HG03558 (cell line): ENCODE data around the gene EVA1B.

Experiments used
- ATAC-seq: cut with Tn5 transposase; IDR thresholded peaks from one replicate; pipeline ENCODE4 v1.9.1; 2021; ENCODE audit warnings: moderate number of reproducible peaks; ENCODE audit not compliant: unreplicated experiment; ENCODE audit errors: extremely low read depth

EVA1B gene

GRCh38 chr1:36285443-36286101 is 37.9 kb downstream of the EVA1B start:
- no peak for ATAC-seq

- no peak for ATAC-seq
Observed at GRCh38 chr1:36284517-36284916, 38.9 kb downstream of the EVA1B start.

- no peak for ATAC-seq
Observed at GRCh38 chr1:36284061-36284460, 39.4 kb downstream of the EVA1B start.

GRCh38 chr1:36279789-36280296 is 43.6 kb downstream of the EVA1B start:
- no peak for ATAC-seq

- ATAC-seq = no peak
Observed at GRCh38 chr1:36279110-36279788, 44.2 kb downstream of the EVA1B start.

- ATAC-seq = no peak
Observed at GRCh38 chr1:36276688-36277087, 46.8 kb downstream of the EVA1B start.

- ATAC-seq = no peak
Observed at GRCh38 chr1:36274201-36274600, 49.2 kb downstream of the EVA1B start.

- no peak for ATAC-seq
Observed at GRCh38 chr1:36273024-36273423, 50.4 kb downstream of the EVA1B start.
